Islet of Langerhans (tissue), 1 donor: ENCODE measurements around the gene SERPINA12.
"Not testable (repeated sequence)": the region's sequence is repeated elsewhere in the genome, so short reads cannot be mapped to it uniquely, and the experiment has no call there.

Experiments
- FAIRE-seq: peaks from one replicate; lab custom pipeline; 2011; peaks lifted over from hg19 to GRCh38; lab: Jason Lieb, UNC

The SERPINA12 gene

GRCh38 chr14:94491511-94491910, 17.8 kb downstream of the SERPINA12 start:
- no peak for FAIRE-seq

GRCh38 chr14:94489336-94489735, 19.9 kb downstream of the SERPINA12 start:
- no peak for FAIRE-seq

- FAIRE-seq: no peak
Observed at GRCh38 chr14:94486883-94487282, 22.4 kb downstream of the SERPINA12 start.

- FAIRE-seq: no peak
Observed at GRCh38 chr14:94485944-94486841, 23.1 kb downstream of the SERPINA12 start.

GRCh38 chr14:94484481-94484880, 24.8 kb downstream of the SERPINA12 start:
- FAIRE-seq: no peak

GRCh38 chr14:94483729-94484275, 25.5 kb downstream of the SERPINA12 start:
- no peak for FAIRE-seq

GRCh38 chr14:94483071-94483451, 26.2 kb downstream of the SERPINA12 start:
- no peak for FAIRE-seq

GRCh38 chr14:94482132-94483070, 26.9 kb downstream of the SERPINA12 start:
- FAIRE-seq: not testable (repeated sequence)

GRCh38 chr14:94481468-94482131, 27.7 kb downstream of the SERPINA12 start:
- no peak for FAIRE-seq

- no peak for FAIRE-seq
Observed at GRCh38 chr14:94480809-94481208, 28.5 kb downstream of the SERPINA12 start.

- no peak for FAIRE-seq
Observed at GRCh38 chr14:94478420-94478819, 30.8 kb downstream of the SERPINA12 start.

- FAIRE-seq: no peak
Observed at GRCh38 chr14:94476023-94476422, 33.2 kb downstream of the SERPINA12 start, which contains the start of gene SERPINA9. Gene SERPINA9, minus strand, starts transcription at chr14:94476197. Its CDS starts 6,357 bp downstream, at chr14:94469840.

- no peak for FAIRE-seq
Observed at GRCh38 chr14:94474581-94475031, 34.7 kb downstream of the SERPINA12 start.

GRCh38 chr14:94473666-94474410, 35.4 kb downstream of the SERPINA12 start:
- no peak for FAIRE-seq

GRCh38 chr14:94472842-94473241, 36.4 kb downstream of the SERPINA12 start:
- FAIRE-seq: no peak

- FAIRE-seq: no peak
Observed at GRCh38 chr14:94471045-94471444, 38.2 kb downstream of the SERPINA12 start.

GRCh38 chr14:94470311-94470710, 39.0 kb downstream of the SERPINA12 start:
- no peak for FAIRE-seq

- FAIRE-seq: no peak
Observed at GRCh38 chr14:94469261-94469660, 40.0 kb downstream of the SERPINA12 start.

- no peak for FAIRE-seq
Observed at GRCh38 chr14:94467728-94468520, 41.3 kb downstream of the SERPINA12 start.

GRCh38 chr14:94466706-94467370, 42.4 kb downstream of the SERPINA12 start:
- FAIRE-seq: no peak
